GM18499 (cell line): ENCODE data around the gene KLF5.
"Not testable (repeated sequence)": the region's sequence is repeated elsewhere in the genome, so short reads cannot be mapped to it uniquely, and the experiment has no call there.

ENCODE experiments used
- ATAC-seq: cut with Tn5 transposase; IDR thresholded peaks from one replicate; pipeline ENCODE4 v1.9.1; 2021; ENCODE audit warnings: moderate number of reproducible peaks; ENCODE audit not compliant: insufficient read depth, unreplicated experiment

KLF5 gene

DNA sequence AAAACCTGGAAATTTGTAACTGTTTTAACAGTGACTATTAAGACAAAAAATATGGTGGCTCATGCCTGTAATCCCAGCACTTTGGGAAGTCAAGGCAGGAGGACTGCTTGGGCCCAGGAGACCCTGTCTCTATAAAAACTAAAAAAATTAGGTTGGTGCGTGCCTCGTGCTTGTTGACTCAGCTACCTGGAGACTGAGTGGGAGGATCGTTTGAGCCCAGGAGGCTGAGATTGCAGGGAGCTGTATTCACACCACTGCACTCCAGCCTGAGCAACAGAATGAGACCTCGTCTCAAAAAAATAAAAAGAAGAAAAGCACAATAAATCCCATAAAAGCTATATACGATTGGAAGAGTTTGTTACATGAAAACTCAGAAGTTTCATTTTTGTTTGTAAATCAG, 23.7 kb downstream of the KLF5 start:
- ATAC-seq = no peak

DNA sequence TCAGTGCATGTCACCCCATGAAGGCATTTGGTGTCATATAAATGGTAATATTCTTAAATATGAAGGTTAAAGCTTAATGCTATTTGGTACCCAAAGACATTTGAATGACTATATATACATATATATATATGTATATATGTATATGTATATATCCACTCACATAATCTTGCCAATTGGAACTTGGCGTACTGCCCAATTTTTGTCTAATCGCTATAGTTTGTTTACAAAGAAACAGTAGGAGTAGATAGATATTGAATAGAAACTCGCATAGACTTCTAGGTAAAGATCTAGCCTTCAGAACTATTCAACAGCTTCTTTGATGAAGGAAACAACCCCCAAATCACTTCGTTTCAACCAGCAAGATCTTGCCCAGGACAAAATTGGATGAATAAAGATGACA, 24.1 kb downstream of the KLF5 start:
- ATAC-seq = no peak

DNA sequence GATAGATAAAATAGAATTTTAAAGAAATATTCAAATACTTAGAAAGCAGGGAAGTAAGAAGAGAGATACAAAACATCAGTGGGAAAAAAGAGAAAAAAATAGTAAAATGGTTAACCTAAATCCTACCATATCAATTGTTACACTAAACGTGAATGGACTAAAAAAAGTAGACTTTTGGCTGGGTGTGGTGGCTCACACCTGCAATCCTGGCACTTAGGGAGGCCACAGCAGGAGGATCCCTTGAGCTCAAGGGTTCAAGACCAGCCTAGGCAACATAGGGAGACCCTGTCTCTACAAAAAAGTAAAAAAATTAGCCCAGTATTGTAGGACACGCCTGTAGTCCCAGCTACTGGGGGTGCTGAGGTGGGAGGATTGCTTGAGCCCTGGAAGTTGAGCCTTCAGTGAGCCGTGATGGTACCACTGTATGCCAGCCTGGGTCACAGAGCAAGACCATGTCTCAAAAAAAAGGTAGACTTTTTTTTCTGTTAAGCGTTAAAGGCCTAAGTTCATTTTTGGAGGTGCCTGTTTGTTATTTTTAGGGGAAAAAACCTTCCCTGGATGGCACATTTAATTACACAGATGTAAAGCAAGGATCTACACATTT, 29.6 kb downstream of the KLF5 start:
- ATAC-seq = no peak

DNA sequence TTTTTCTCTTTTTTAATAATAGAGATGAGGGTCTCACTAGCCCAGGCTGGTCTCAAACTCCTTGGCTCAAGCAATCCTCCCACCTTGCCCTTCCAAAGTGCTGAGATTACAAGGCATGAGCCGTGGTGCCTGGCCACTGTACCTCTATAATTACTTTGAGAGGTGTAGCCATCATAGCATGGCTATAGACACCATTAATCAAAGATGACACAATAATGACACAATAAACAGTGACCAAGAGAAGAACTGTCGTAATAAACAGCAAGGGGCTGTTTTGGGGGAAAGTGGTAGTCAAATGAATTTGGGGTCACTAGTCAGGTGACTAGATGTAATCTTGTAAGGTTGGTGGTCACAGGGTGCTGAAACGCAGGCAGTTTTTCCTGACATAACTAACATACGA, 30.4 kb downstream of the KLF5 start:
- no peak for ATAC-seq

DNA sequence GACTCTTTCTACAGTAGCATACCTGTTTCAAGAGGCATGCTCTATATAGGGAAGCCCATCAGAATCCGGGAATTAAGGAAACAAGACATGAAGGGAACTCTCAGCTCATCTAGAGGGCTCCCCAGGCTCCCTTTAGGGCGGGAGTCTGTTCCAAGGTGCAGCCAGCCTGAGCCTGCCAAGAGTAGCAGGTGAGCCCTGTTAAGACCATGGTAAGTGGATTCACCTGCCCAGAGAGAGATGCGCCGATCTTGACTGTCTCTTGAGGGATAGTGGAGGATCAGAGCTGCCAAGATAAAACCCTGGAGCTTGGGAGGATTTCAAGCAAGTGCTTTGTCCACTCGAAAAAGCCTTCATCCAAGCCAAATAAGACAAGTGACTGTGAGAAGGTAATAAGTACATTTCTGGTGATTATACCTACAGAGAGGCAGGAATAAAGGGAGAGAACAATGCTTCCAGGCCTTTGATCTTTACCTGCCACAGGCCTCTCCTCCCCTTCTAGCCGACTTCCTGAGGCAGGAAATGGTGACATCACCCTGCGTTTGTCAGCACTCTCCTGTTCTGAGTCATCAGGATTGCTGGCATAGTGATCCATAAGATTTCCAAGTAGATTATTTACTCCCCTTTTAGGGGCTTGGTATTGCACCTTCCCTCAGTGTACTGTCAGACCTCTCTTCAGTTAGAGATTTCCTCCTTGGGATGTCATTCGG, 31.5 kb downstream of the KLF5 start:
- ATAC-seq = no peak

DNA sequence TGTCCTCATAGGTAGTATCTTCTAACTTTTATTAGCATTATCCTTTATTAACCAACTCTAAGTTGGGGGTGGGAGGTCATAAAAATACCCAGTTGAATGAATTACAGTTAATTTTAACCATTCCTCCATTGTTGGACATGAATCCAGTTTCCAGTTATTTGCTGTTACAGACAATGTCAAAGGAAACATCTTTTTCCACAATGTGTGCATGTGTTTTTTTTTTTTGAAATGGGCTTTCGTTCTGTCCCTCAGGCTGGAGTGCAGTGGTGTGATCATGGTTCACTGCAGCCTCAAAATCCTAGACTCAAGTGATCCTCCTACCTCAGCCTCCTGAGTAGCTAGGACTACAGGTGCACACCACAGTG, 32.0 kb downstream of the KLF5 start:
- no peak for ATAC-seq

DNA sequence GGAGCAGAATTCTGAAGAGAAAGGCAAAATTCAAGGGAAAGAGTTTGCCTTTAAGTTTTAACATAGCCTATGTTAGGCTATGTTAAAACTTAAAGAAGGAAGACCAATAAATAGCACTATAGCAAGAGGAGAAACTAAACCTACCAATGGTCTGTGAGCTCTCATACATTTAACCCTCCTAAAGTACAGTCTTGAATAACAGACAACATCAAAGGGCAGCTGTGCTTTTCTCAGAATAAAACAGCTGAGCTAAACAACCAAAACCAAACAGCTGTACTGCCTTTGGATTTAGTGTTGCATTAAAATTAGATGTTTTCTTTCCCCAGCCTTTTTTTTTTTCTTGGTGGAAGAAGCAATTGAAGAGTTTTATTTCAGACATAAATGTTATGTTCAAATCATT, 34.0 kb downstream of the KLF5 start:
- no peak for ATAC-seq

DNA sequence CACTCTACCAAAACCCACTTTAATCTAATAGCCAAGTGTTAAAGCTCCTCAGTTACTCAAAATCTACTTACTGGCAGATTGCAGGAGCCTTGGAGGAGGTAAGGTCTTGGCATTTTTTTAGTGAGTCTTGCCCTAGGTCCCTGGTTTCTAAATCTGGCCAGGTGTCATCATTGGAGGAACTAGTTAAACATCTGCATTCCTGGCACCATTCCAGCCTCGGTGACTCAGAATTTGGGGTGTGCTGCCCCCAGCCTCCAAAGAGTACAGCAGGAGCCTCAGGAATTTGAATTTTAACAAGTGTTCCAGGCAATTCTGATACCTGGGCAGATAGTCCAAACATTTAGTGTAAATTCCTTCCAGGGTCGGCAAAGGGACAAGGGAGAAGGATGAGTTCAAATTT, 37.4 kb downstream of the KLF5 start:
- no peak for ATAC-seq

DNA sequence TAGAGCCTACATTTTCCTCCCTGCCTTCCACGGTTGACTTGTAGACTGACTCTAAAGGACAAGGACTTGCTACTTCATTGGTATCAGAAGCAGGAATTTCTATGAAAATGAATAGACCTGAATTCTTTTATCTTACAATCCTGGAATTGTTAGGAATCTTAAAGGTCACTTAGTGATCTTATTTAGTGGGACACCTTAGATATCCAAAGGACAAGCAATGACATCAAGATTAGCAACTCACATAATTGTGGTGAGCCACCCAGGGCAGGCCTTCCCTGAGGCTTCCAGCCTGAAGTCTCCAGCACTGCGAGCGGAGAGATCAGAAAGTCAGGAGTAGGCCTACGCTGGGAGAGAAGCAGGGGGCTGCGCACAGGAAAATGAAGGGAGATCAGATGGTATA, 37.8 kb downstream of the KLF5 start:
- ATAC-seq = no peak

DNA sequence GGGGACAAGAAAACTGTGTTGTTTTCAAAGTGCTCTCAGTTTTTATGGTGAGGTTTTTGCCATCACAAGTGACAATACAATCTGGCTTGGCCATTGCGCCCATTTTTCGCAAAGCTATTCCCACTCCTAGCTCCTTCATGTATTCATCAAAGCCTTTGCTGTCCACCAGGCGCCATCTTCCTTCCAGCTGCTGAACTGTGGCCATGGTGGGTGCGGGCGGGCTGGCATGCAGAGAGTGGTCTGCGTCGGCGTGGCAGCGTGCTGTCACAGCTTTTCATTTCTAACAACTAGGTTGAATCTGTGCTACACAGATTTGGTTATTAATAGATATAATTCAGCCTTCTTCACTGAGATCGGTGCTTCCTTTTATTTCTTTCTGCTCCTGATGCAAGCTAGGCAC, 42.0 kb downstream of the KLF5 start:
- not testable (repeated sequence) for ATAC-seq

DNA sequence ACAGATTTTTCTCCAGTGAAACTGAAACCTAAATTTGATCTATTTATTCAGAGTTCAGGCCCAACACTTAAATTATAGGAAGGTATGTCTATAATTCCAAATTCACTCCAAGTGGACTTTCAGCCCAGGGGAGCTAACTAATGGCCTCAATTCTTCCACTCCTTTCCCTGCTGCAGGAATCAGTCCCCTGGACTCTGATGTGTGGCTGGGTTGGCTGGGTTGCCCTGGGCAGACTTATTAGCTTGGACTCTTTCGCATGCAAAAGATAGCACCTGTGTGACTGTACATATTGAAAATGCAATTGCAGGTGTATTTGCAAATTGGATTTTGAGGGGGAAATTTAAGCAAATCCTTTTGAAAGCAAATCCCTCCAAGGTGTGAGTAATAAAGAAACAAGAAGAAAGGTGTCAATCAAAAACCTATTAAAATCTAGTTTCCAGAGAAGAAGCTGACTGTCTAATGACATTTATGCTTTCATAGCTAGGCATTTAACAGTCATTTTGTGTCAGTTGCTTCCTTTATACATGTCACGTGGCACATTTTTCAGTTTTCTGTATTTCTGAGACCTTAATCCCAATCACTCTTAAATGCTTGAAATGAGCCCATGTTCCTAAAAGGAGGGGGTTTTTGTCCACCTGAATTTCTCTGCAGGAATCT, 42.7 kb downstream of the KLF5 start:
- ATAC-seq = no peak

DNA sequence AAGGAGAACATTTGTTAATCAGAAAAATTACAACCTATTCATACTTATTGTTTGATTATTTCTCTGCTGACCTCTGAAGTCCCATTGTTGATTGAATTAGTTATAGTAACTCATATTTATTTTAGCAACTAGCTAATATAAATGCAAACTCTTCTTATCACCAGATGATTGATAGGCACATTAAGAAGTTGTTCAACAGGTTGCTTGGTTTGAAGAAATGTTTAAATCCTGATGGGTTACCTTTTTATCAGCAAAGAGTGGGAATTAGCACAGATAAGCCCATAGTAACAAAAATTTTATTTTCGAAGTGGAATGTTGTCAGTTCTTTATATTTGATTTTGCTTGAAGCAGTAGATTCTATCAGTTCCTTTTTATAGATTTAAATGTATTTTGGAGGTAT, 44.4 kb downstream of the KLF5 start:
- no peak for ATAC-seq

DNA sequence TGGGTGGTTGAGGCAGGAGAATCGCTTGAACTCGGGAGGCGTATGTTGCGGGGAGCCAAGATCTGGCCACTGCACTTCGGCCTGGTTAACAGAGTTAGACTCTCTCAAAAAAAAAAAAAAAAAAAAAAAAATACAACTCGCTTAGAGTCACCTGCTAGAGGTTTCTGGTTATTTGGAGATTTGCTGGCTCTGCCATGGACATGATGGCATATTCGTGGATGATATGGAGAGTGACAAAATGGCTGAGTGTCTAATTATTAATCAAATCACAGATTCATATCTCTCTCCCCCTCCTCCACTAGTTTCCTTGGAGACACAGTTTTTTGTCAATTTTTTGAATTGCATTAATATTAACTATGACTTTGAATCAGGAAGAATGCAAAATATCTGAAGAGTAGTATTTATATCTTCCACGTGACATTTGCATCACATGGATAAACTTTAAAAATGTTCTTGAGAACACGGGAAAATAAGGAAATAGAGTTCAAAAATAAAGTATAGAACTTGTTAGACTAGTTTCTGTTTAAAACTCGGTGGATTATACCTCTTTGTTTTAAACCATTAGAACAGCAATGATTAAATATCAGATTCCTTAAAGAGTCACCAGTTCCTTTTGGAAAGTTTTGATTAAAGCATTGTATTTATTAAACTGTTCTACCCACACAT, 47.8 kb downstream of the KLF5 start:
- no peak for ATAC-seq

DNA sequence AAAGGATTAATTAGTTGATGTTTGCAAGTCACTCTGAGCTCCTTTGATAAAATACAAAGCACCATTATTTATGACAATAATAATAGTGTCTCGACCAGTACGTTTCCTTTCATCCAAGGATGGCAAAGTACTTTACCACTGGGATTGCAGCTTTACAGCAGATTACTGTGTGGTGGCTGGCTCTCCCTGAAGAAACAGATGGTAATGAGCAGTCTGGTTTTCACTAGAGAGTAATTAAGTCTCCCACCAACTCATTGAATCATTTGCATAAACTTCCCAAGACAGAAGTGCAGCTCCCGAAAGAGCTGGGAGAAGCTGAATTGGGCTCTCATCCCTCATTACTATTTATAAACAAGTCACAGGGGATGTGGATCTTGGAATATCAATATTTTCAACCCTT, 48.7 kb downstream of the KLF5 start:
- no peak for ATAC-seq

DNA sequence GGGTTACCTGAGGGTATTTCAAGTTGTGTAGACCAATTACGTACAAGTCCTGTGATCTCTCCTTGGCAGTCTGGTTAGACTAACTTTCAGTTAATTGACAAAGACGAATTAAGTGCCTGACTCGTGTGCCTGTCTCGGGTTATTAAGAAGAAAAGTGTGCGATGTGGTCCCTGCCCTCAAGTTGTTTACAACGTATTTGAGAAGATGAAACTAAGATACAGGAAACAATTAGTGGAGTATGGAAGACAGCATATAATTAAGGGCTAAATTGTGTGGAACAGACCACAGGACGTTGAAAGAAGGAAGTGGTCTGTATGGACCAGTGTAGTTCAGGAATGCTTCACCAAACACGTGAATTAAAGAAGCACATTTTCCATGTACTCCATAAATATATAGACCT, 49.2 kb downstream of the KLF5 start:
- ATAC-seq = no peak

DNA sequence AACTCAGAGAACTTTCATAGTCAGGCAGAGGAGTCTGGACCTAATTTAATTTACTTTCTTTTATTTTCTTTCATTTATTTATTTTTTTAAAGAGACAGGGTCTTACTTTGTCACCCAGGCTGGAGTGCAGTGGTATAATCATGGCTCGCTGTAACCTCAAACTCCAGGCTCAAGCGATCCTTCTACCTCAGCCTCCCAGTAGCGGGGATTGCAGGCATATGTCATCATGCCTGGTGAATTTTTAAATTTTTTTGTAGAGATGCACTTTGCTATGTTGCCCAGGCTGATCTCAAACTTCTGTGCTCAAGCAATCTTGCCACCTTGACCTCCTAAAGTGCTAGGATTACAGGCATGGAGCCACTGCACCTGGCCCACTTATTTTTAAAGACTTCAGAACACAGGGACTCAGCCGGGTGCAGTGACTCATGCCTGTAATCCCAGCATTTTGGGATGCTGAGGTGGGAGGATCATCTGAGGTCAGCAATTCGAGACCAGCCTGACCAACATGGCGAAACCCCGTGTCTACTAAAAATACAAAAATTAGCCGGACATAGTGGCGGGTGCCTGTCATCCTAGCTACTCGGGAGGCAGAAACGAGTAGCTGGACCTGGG, 50.6 kb downstream of the KLF5 start:
- ATAC-seq = no peak

DNA sequence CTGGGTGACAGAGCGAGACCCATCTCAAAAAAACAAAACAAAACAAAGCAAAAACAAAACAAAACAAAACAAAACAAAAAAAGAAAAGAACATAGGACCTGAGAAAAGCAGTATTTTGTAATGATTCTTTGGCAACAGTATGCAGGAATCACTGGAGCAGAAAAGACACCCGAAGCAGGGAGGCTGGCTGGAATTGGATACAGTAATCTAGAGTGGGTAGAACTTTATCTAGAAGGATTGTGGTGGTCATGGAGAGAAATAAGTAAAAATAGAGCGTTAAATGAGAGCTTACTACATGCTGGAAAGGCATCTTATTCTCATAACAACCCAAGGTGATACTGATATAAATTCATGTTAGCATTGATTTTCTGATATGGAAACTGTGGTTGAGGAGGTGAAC, 51.2 kb downstream of the KLF5 start:
- no peak for ATAC-seq

DNA sequence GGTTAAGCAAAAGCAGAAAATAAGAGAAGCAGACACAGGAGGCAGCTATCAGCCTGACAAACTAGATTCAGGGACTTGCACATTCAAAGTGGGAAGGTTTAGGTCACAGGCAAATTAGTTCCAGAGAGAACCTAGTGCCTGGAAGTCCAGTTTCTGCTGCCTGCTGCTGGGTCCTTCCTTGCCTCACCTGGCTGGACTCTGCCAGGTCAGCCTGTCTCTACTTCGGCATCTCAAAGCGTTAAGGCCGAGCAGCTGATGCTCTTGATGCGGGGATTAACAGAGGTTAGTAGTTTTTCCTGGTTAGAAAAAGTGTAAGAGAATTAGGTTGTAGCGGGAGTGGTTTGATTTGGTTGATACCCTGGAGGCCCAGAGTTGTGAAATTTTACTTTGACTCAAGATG, 52.0 kb downstream of the KLF5 start:
- ATAC-seq = no peak

DNA sequence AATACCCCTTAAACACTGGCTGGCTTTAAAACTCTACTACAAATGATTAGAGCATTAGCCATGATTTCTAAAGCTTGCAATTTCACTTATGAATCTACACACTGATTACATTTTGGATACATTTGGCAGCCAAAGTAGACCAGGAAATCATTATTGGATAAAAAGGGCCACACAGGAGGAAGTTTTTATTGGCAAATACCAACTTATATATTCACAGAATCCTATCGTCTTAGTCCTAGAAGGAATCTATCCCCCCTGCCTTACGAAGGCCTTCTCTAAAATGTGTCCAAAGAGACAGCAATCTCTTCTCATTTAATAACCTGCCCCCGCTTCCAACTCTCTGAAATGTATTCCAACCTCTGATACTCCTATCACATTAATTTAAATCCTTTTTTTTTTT, 52.5 kb downstream of the KLF5 start:
- ATAC-seq = no peak

DNA sequence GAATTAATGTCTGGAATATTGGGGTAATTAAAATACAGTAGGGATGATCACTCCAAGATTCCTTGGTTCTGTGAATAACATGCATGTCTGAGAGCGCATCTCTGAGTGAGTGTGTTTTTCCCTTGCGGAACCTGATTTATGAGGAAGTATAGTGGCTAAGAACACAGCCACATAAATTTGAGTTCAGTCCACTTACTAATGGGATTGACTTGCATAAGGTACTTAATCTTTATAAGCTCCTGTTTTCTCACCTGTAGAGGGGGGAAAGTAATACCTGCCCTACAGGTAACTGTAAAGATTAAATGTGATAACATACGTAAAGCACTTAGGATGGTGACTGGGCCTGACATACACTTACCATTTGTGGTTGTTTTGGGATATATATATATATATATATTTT, 60.8 kb downstream of the KLF5 start:
- no peak for ATAC-seq
